HEK293T (cell line): Measurements from ENCODE around the gene SLC12A8.

Source experiments
- CTCF ChIA-PET: fragments of 350-600 bp; formaldehyde crosslinking; extraction: SDS; loops from one replicate; lab custom pipeline; 2021; ENCODE audit warnings: antibody characterized with exemption, inconsistent platforms; lab: Yijun Ruan, JAX
- POLR2A ChIA-PET: fragments of 350-600 bp; formaldehyde crosslinking; extraction: SDS; loops from one replicate; lab custom pipeline; 2020; ENCODE audit warnings: antibody characterized with exemption, inconsistent platforms; lab: Yijun Ruan, JAX
- DNase-seq: peaks from one replicate; pipeline ENCODE4 v3.0.0; 2012; ENCODE audit warnings: mixed read lengths; ENCODE audit errors: extremely low spot score
- ARNT ChIP-seq: fragments of 450-650 bp; IDR thresholded peaks from 2 replicates; pipeline ENCODE4 v1.6.1; 2017; ENCODE audit warnings: mild to moderate bottlenecking
- BHLHE40 ChIP-seq: fragments of 450-650 bp; IDR thresholded peaks from 2 replicates; pipeline ENCODE4 v1.6.1; 2016; ENCODE audit warnings: mild to moderate bottlenecking, moderate library complexity, borderline replicate concordance
- CTBP1 ChIP-seq: fragments of 450-650 bp; IDR thresholded peaks from 2 replicates; pipeline ENCODE4 v1.6.1; 2016; ENCODE audit warnings: borderline replicate concordance
- ELF4 ChIP-seq: fragments of 450-650 bp; IDR thresholded peaks from 2 replicates; pipeline ENCODE4 v1.6.1; 2017; ENCODE audit warnings: antibody characterized with exemption
- FOXA1 ChIP-seq: fragments of 450-650 bp; IDR thresholded peaks from 2 replicates; pipeline ENCODE4 v1.6.1; 2016; ENCODE audit warnings: mild to moderate bottlenecking
- FOXK2 ChIP-seq: fragments of 450-650 bp; IDR thresholded peaks from 2 replicates; pipeline ENCODE4 v1.6.1; 2016; ENCODE audit warnings: mild to moderate bottlenecking
- FOXM1 ChIP-seq: fragments of 450-650 bp; IDR thresholded peaks from 2 replicates; pipeline ENCODE4 v1.6.1; 2017; ENCODE audit warnings: mild to moderate bottlenecking, borderline replicate concordance
- HDGF ChIP-seq: fragments of 450-650 bp; IDR thresholded peaks from 2 replicates; pipeline ENCODE4 v1.6.1; 2017; ENCODE audit warnings: antibody characterized with exemption, borderline replicate concordance
- L3MBTL2 ChIP-seq: fragments of 450-650 bp; conservative IDR thresholded peaks from 2 replicates; pipeline ENCODE4 v1.6.1; 2016; ENCODE audit warnings: mild to moderate bottlenecking
- LEF1 ChIP-seq: fragments of 450-650 bp; IDR thresholded peaks from 2 replicates; pipeline ENCODE4 v1.6.1; 2017; ENCODE audit warnings: mild to moderate bottlenecking, borderline replicate concordance
- NFRKB ChIP-seq: fragments of 450-650 bp; IDR thresholded peaks from 2 replicates; pipeline ENCODE4 v1.6.1; 2016; ENCODE audit warnings: mild to moderate bottlenecking, moderate library complexity
- SP1 ChIP-seq: fragments of 450-650 bp; IDR thresholded peaks from 2 replicates; pipeline ENCODE4 v1.6.1; 2017
- SUZ12 ChIP-seq: fragments of 450-650 bp; IDR thresholded peaks from 2 replicates; pipeline ENCODE4 v1.6.1; 2016; ENCODE audit warnings: mild to moderate bottlenecking
- TARDBP ChIP-seq: fragments of 450-650 bp; IDR thresholded peaks from 2 replicates; pipeline ENCODE4 v1.6.1; 2016
- ZNF384 ChIP-seq: fragments of 450-650 bp; IDR thresholded peaks from 2 replicates; pipeline ENCODE4 v1.6.1; 2016
- TF ChIP-seq, protein P1 (sequence below): fragments of 450-650 bp; IDR thresholded peaks from 2 replicates; pipeline ENCODE4 v1.6.1; 2016

The SLC12A8 gene

DNA sequence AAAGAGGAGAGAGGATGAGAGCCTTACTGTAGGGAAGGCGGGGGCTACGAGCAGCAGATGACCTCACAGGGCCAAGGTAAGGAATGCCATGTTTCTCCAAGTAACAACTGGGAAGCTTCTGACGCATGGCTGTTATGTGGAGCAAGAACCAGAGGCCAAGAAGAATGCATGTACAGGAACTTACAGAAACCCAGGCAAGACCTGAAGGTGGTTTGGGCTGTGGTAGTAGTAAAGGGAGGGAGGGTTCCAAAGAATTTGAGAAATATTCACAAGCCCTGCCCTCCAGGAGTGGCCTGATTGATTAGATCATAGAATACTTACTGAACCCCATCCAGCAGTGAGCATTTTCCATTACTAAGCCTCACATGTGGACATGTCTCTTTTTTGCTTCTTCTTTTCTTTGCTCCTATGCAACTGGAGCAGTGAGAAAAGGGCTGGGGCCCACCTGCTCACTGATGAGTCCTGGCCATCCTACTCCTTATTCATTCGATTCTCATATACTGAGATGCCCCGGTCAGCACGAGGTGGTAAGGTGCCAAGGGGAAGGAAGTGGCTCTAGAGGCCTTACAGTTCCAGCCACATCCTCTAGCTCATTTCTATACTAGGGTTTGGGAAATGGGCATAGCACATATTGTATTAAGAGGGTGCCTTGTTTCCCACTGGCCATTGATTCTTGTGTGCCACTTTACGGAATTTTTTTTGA lies 8.3 kb upstream of the SLC12A8 start:
- TF ChIP-seq ELF4 (no peak), FOXK2 (no peak), TARDBP (no peak), FOXM1 (no peak)
- no peak for DNase-seq
- ChIA-PET CTCF (no interaction called here), POLR2A (no interaction called here)

DNA sequence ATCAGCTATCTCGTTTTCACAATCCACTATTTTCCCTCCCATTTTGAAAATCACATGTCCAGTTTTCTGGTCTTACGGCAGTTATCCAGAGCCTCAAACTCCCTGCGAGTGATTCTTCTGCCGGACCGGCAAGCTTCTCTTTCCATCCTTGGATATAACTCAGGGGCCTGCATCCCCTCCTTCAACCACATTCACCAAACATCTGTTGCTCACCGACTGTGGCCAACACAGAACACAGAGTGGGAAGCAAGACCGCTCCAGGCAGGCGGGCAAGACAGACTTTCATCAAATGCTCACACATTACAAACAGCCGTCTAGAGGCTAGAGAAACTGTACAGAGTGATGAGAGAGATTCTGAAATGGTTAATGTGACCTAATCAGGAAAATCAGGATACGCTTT lies 7.6 kb upstream of the SLC12A8 start:
- POLR2A ChIA-PET: no interaction called here

DNA sequence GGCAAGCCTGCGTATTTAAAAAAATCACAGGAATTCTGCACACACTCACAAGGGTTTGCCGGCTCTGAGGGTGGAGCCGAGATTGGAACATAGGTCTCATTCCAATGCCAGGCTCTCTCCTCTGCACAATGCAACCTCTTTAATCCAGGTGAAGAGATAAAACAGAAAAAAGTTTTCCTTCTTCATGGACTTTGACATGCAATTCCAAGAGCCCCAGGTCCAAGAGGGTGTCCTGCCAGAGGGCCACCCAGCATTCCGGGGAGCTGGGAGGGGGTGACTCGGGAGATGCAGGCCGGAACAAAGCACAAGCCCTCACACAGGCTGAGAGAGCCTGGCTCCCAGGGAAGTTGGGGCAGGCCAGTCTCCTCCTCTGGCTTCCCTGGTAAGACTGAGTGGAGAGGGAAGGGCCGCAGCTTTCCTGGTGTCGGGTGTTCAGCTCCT lies 6.7 kb upstream of the SLC12A8 start:
- POLR2A ChIA-PET: no interaction called here
- no peak for TF ChIP-seq FOXA1
- TF ChIP-seq CTBP1: no peak
- TF ChIP-seq LEF1: no peak
- TF ChIP-seq, protein P1, sequence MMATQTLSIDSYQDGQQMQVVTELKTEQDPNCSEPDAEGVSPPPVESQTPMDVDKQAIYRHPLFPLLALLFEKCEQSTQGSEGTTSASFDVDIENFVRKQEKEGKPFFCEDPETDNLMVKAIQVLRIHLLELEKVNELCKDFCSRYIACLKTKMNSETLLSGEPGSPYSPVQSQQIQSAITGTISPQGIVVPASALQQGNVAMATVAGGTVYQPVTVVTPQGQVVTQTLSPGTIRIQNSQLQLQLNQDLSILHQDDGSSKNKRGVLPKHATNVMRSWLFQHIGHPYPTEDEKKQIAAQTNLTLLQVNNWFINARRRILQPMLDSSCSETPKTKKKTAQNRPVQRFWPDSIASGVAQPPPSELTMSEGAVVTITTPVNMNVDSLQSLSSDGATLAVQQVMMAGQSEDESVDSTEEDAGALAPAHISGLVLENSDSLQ: no peak
- no peak for TF ChIP-seq TARDBP
- no peak for TF ChIP-seq ARNT
- TF ChIP-seq ELF4: no peak
- no peak for TF ChIP-seq BHLHE40
- no peak for TF ChIP-seq FOXM1
- TF ChIP-seq SUZ12: no peak
- no peak for TF ChIP-seq NFRKB
- TF ChIP-seq SP1: no peak
- TF ChIP-seq FOXK2: no peak
- TF ChIP-seq HDGF: no peak
- TF ChIP-seq L3MBTL2: no peak
- no peak for TF ChIP-seq ZNF384
- CTCF ChIA-PET: no interaction called here
- DNase-seq: no peak

More for the DNA sequence above, 7.6 kb upstream of the SLC12A8 start:
- CTCF ChIA-PET: no interaction called here
- DNase-seq: no peak
- TF ChIP-seq L3MBTL2: no peak

DNA sequence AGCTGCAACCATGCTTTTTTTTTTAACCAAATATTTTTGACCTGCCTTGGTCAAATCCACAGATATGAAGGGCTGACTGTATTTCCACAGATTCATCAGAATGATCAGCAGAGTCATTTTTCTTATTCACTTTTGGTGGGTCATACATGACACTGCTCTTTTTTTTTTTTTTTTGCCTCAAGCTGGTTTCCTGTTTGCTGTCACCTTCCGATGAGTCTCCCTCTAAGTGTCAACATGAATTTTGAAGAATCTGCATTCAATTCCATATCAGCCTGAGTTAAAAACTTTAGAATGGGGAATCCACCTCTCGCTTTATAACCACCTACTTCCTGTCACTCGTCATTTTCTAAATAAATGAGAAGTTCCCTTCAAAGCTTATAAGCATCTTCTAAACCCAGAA lies 2.2 kb upstream of the SLC12A8 start:
- ChIA-PET CTCF (no interaction called here), POLR2A (no interaction called here)
- TF ChIP-seq FOXK2 (no peak), FOXM1 (no peak)
- DNase-seq: no peak

DNA sequence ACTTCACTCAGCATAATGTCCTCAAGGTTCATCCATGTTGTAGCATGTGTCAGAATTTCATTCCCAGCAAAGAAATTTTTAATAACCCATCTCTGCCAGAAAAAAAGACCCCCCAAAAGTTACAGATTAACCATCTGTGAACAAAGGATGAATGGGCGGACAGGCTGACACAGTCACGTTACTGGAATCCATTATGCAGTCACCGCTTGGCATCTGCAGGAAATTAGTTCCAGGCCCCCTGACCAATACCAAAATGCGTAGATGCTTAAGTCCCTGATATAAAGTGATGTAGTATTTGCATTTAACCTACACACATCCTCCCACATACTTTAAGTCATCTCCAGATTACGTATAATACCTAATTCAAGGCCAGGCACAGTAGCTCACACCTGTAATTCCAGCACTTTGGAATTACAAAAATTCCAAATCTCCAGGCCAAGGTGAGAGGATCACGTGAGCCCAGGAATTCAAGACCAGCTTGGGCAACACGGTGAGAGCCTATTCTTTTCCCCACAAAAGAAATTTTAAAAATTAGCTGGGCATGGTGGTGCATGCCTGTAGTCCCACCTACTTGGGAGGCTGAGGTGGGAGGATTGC lies 1.5 kb upstream of the SLC12A8 start:
- ChIA-PET CTCF (no interaction called here), POLR2A (no interaction called here)
- no peak for TF ChIP-seq TARDBP
- TF ChIP-seq SUZ12: no peak
- TF ChIP-seq NFRKB: no peak
- no peak for TF ChIP-seq LEF1
- no peak for TF ChIP-seq ARNT
- TF ChIP-seq BHLHE40: no peak
- TF ChIP-seq FOXK2: no peak
- TF ChIP-seq ELF4: no peak
- TF ChIP-seq L3MBTL2: no peak
- TF ChIP-seq FOXA1: no peak
- no peak for DNase-seq

DNA sequence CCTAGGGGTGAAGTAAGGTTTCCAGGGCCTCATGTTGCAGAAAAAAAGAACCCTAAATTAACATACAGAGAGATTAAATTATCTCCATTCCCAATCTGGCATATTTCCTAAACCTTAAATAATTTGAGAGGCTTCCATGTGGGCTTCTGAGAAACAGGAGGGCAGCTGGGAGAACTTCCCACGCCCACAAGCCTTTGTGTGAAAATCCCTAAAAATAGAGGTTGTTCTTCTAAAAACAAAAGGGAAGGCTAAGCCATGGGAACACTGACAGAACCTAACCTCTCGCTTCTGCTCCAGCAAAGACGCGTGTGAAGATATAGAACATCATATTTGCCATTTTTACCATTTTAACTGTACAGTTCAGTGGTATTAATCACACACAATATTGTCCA lies 812 bp upstream of the SLC12A8 start:
- POLR2A ChIA-PET: no interaction called here
- TF ChIP-seq, protein P1: no peak
- TF ChIP-seq TARDBP (no peak), SP1 (no peak), ELF4 (no peak), SUZ12 (no peak), FOXK2 (no peak), ARNT (no peak), FOXA1 (no peak), L3MBTL2 (no peak), HDGF (no peak)
- CTCF ChIA-PET: no interaction called here
- DNase-seq: no peak

DNA sequence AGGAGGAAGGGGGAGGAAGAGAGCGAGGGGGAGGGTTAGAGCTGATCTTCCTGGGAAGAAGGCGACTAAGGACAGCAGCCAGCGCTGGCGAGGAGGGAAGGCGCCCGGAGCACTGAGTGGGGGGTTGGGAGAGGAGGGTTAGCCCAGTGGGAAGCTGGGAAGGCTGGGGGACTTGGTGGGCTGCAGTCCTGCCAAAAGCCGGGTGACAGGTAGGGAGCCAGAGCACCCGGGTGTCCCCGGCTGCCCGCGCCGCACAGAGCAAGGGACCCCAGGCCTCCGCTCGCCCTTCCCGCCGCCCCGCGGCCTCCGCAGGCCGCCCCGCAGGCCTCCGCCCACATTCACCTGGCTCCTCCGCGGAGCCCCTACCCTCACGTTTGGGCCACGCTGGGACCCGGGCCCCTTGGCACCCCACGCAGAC lies 448 bp downstream of the SLC12A8 start:
- DNase-seq: no peak

More for the DNA sequence above, 448 bp downstream of the SLC12A8 start:
- ChIA-PET CTCF (no interaction called here), POLR2A (no interaction called here)
- no peak for TF ChIP-seq ELF4
